ENCODE results near the gene GREM2.

Gene GREM2

GRCh38 chr1:240610636-240611035 lies 1.3 kb downstream of the GREM2 start:
- DNase-seq (ENCODE audit: low read depth in 2 of 2, low spot score in 1 of 2): no peak

- no peak for DNase-seq (ENCODE audit: low read depth in 2 of 2, low spot score in 1 of 2)
These were observed 2.4 kb downstream of the GREM2 start for GRCh38 chr1:240609527-240610060.

- no peak for DNase-seq (ENCODE audit: low read depth in 2 of 2, low spot score in 1 of 2)
These were observed 3.2 kb downstream of the GREM2 start for GRCh38 chr1:240608707-240609106.

- no peak for DNase-seq (ENCODE audit: low read depth in 2 of 2, low spot score in 1 of 2)
These were observed 4.9 kb downstream of the GREM2 start for GRCh38 chr1:240607006-240607405.

- no peak for DNase-seq (ENCODE audit: low read depth in 2 of 2, low spot score in 1 of 2)
These were observed 9.8 kb downstream of the GREM2 start for GRCh38 chr1:240602189-240602588.

GRCh38 chr1:240599830-240600229 lies 12.1 kb downstream of the GREM2 start:
- no peak for DNase-seq (ENCODE audit: low read depth in 2 of 2, low spot score in 1 of 2)

- DNase-seq (ENCODE audit: low read depth in 2 of 2, low spot score in 1 of 2): no peak
These were observed 12.7 kb downstream of the GREM2 start for GRCh38 chr1:240599299-240599698.

- no peak for DNase-seq (ENCODE audit: low read depth in 2 of 2, low spot score in 1 of 2)
These were observed 13.5 kb downstream of the GREM2 start for GRCh38 chr1:240598216-240599001.

- no peak for DNase-seq (ENCODE audit: low read depth in 2 of 2, low spot score in 1 of 2)
These were observed 14.7 kb downstream of the GREM2 start for GRCh38 chr1:240597153-240597745.

GRCh38 chr1:240595476-240595875 lies 16.5 kb downstream of the GREM2 start:
- no peak for DNase-seq (ENCODE audit: low read depth in 2 of 2, low spot score in 1 of 2)

GRCh38 chr1:240591564-240591963 lies 20.4 kb downstream of the GREM2 start:
- DNase-seq (ENCODE audit: low read depth in 2 of 2, low spot score in 1 of 2): no peak

GRCh38 chr1:240591078-240591477 lies 20.9 kb downstream of the GREM2 start:
- DNase-seq (ENCODE audit: low read depth in 2 of 2, low spot score in 1 of 2): no peak

- DNase-seq (ENCODE audit: low read depth in 2 of 2, low spot score in 1 of 2): no peak
These were observed 22.3 kb downstream of the GREM2 start for GRCh38 chr1:240589585-240590110.

GRCh38 chr1:240586006-240586405 lies 25.9 kb downstream of the GREM2 start:
- DNase-seq (ENCODE audit: low read depth in 2 of 2, low spot score in 1 of 2): no peak

- no peak for DNase-seq (ENCODE audit: low read depth in 2 of 2, low spot score in 1 of 2)
These were observed 29.0 kb downstream of the GREM2 start for GRCh38 chr1:240582953-240583352.

GRCh38 chr1:240579511-240579910 lies 32.4 kb downstream of the GREM2 start:
- DNase-seq (ENCODE audit: low read depth in 2 of 2, low spot score in 1 of 2): no peak

- no peak for DNase-seq (ENCODE audit: low read depth in 2 of 2, low spot score in 1 of 2)
These were observed 34.9 kb downstream of the GREM2 start for GRCh38 chr1:240577095-240577494.

GRCh38 chr1:240575981-240576662 lies 35.8 kb downstream of the GREM2 start:
- no peak for DNase-seq (ENCODE audit: low read depth in 2 of 2, low spot score in 1 of 2)

- DNase-seq (ENCODE audit: low read depth in 2 of 2, low spot score in 1 of 2): no peak
These were observed 39.6 kb downstream of the GREM2 start for GRCh38 chr1:240572328-240572727.

GRCh38 chr1:240571782-240572181 lies 40.2 kb downstream of the GREM2 start:
- no peak for DNase-seq (ENCODE audit: low read depth in 2 of 2, low spot score in 1 of 2)

GRCh38 chr1:240567066-240567465 lies 44.9 kb downstream of the GREM2 start:
- DNase-seq (ENCODE audit: low read depth in 2 of 2, low spot score in 1 of 2): no peak

GRCh38 chr1:240562779-240563178 lies 49.2 kb downstream of the GREM2 start:
- no peak for DNase-seq (ENCODE audit: low read depth in 2 of 2, low spot score in 1 of 2)
